Heart right ventricle (tissue), 16 donors: Measurements from ENCODE around the gene SP8. TPM values are rescaled to one million over a fixed set of nuclear protein-coding genes. Genes with fewer than 3 reads are reported as not detected.

Experiments
- ATAC-seq, 8 donors: fragments of 200-7000 bp; cut with Tn5 transposase; one replicate each; pipeline ENCODE4 v1.9.1; 2020; ENCODE audit warnings: mild to moderate bottlenecking in 8 of 8, moderate library complexity in 8 of 8, moderate number of reproducible peaks in 1 of 8
- DNase-seq, 2 donors: peaks; one replicate each; pipeline ENCODE4 v3.0.0-alpha.2; 2020
- H3K27ac ChIP-seq, 10 donors: fragments of 200-600 bp; sonication (generic) in 2 of 10; one replicate each; pipeline versions ENCODE4 v1.5.0 to v1.8.0; 2020 to 2022; ENCODE audit warnings: mild to moderate bottlenecking in 3 of 10
- H3K27me3 ChIP-seq, 7 donors: fragments of 200-600 bp; one replicate each; pipeline ENCODE4 v1.8.0; 2021 to 2022; ENCODE audit warnings: mild to moderate bottlenecking in 2 of 7
- H3K36me3 ChIP-seq, 9 donors: fragments of 200-600 bp; sonication (generic) in 1 of 9; one replicate each; pipeline versions ENCODE4 v1.5.0 to v1.8.0; 2020 to 2022; ENCODE audit warnings: mild to moderate bottlenecking in 2 of 9
- H3K4me1 ChIP-seq, 9 donors: fragments of 200-600 bp; sonication (generic) in 1 of 9; one replicate each; pipeline versions ENCODE4 v1.5.0 to v1.8.0; 2020 to 2022; ENCODE audit warnings: mild to moderate bottlenecking in 4 of 9
- H3K4me3 ChIP-seq, 10 donors: fragments of 200-600 bp; sonication (generic) in 2 of 10; one replicate each; pipeline versions ENCODE4 v1.5.0 to v1.8.0; 2020 to 2022; ENCODE audit warnings: mild to moderate bottlenecking in 7 of 10, moderate library complexity in 2 of 10
- H3K9me3 ChIP-seq, 11 donors: fragments of 200-600 bp in 10 of 11; sonication (generic) in 2 of 11; one replicate each; pipeline versions ENCODE4 v1.5.0 to v1.8.0; 2013 to 2022; ENCODE audit warnings: mild to moderate bottlenecking in 2 of 11, control low read depth in 1 of 11, moderate library complexity in 1 of 11
- CTCF ChIP-seq, 9 donors: fragments of 200-600 bp; sonication (generic) in 2 of 9; IDR thresholded peaks; one replicate each; pipeline versions ENCODE4 v1.5.0 to v1.8.0; 2021 to 2022; ENCODE audit warnings: antibody characterized with exemption in 9 of 9, mild to moderate bottlenecking in 5 of 9, moderate library complexity in 1 of 9
- WGBS, 2 donors: extraction: QIAGEN DNeasy Blood & Tissue Kit; methylation state at CpG; one replicate each; pipeline ENCODE4 v1.1.7; 2013; ENCODE audit warnings: inconsistent platforms in 1 of 2; 5-methylcytosine and 5-hydroxymethylcytosine counted together
- intact Hi-C, 10 donors: fragments of 100-400 bp; cut with DNase I; formaldehyde crosslinking; loops; one replicate each; pipeline versions ENCODE4 v1.11.1 to v1.14.2; 2022
- polyA plus RNA-seq, 2 donors: library from polyadenylated mRNA; stranded (reverse); fragments of 200-250 nt; gene quantifications; one replicate each; pipeline ENCODE4 v1.2.3, GENCODE V29; 2013
- total RNA-seq, 10 donors: library from RNA; stranded (reverse); fragmentation: NEBNext Ultra II Directional in 3 of 10; extraction: Animal tissue kit (Norgen Biotek cat#: 25700) in 3 of 10; gene quantifications; one replicate each; pipeline versions ENCODE4 v1.2.1 to v1.2.4, GENCODE V29; 2021 to 2023
- donor health status: Arrhythmogenic right ventricular cardiomyopathy.
- donor health status: ischemic (EF 13 %, LVEDD 7.1; RV severe dilation, severe dysfunction).
- donor health status: healthy with polysubstance abuse.
- donor health status: DM: no; HTN: yes; CAD: no.
- donor health status: DM: no; HTN: no; CAD: no.
- donor health status: ischemic (EF 25% LVEDD 6.9; RV normal size, moderate dysfunction).
- donor health status: ischemic (EF 25% LVEDD 5.7; RV mildly dilated, moderate dysfunction).
- donor health status: healthy.
- donor health status: DM: yes; HTN: yes; CAD: no.
- donor health status: Ischemic cardiomyopathy.
- donor health status: ischemic (EF 35%, LVEDD 5.7; RV mildly dilated, moderate dysfunction).
- donor health status: nonischemic (EF 11% LVEDD 7.7; RV severe dilation, severe dysfunction).
- donor health status: DM: yes; HTN: yes; CAD: no.
- donor health status: PGD.
- donor health status: ischemic (EF 29% LVEDD 5.4; RV normal size, mild dysfunction).
- donor health status: nonischemic (EF 23%, LVEDD 6.1; RV moderate dilation, normal function).

The SP8 gene
- total and polyA plus RNA-seq, 12 donors: not detected

GRCh38 chr7:20749906-20750305 lies 36.8 kb downstream of the SP8 start:
- H3K4me1 ChIP-seq: no peaks in the 10 kb centered on the region
- ATAC-seq (no peak), DNase-seq (no peak)
- WGBS, 2 donors: 81 to 83% methylated on average over 1 of the region's 1 CpG
- no peak overlapping the region for H3K27ac ChIP-seq
- H3K36me3 ChIP-seq: no peaks in the 10 kb centered on the region
- H3K9me3 ChIP-seq: no peaks in the 10 kb centered on the region
- H3K27me3 ChIP-seq: peaks cover 0 to 17% (median 0%) of the 10 kb centered on the region in 7 donors
- intact Hi-C loops: no loop called here
- TF ChIP-seq CTCF (IDR thresholded peaks at IDR 0.05): no peak
- H3K4me3 ChIP-seq: no peak overlapping the region

- Histone ChIP-seq H3K4me3 (no peak overlapping the region), H3K9me3 (no peaks in the 10 kb centered on the region), H3K27ac (no peak overlapping the region), H3K36me3 (no peaks in the 10 kb centered on the region), H3K27me3 (peaks cover 0 to 17% (median 0%) of the 10 kb centered on the region in 7 donors), H3K4me1 (no peaks in the 10 kb centered on the region)
- intact Hi-C loops: no loop called here
- no peak for TF ChIP-seq CTCF (IDR thresholded peaks at IDR 0.05)
- ATAC-seq: no peak
- WGBS, 2 donors: 95 to 97% methylated on average over 1 of the region's 1 CpG
- no peak for DNase-seq
Measured at GRCh38 chr7:20748853-20749252, 37.8 kb downstream of the SP8 start.

- DNase-seq (no peak), ATAC-seq (no peak)
- no peak overlapping the region for H3K27ac ChIP-seq
- intact Hi-C loops: no loop called here
- no peaks in the 10 kb centered on the region for H3K9me3 ChIP-seq
- H3K4me1 ChIP-seq: no peaks in the 10 kb centered on the region
- no peaks in the 10 kb centered on the region for H3K36me3 ChIP-seq
- TF ChIP-seq CTCF (IDR thresholded peaks at IDR 0.05): no peak
- H3K4me3 ChIP-seq: no peak overlapping the region
- peaks cover 0 to 10% (median 0%) of the 10 kb centered on the region in 7 donors for H3K27me3 ChIP-seq
- WGBS, 2 donors: 77 to 81% methylated on average over 3 of the region's 3 CpGs
Measured at GRCh38 chr7:20747001-20747400, 39.7 kb downstream of the SP8 start.

GRCh38 chr7:20745702-20746101 lies 41.0 kb downstream of the SP8 start:
- ATAC-seq: no peak
- no peak for TF ChIP-seq CTCF (IDR thresholded peaks at IDR 0.05)
- 79 to 80% methylated on average over 7 of the region's 7 CpGs for WGBS, 2 donors
- intact Hi-C loops: no loop called here
- Histone ChIP-seq H3K27ac (no peak overlapping the region), H3K27me3 (peaks cover 0 to 8% (median 0%) of the 10 kb centered on the region in 7 donors), H3K9me3 (no peaks in the 10 kb centered on the region), H3K36me3 (no peaks in the 10 kb centered on the region), H3K4me1 (no peaks in the 10 kb centered on the region), H3K4me3 (no peak overlapping the region)
- no peak for DNase-seq
